ENCODE data around the gene AK5. TPM values are rescaled to one million over a fixed set of nuclear protein-coding genes. Genes with fewer than 3 reads are reported as not detected.

AK5 gene
- total RNA-seq, 1 donor from 2014 or later: 0.91 TPM

- TF ChIP-seq CTCF (IDR thresholded peaks at IDR 0.05; ENCODE audit: partially characterized antibody, unreplicated experiment): no peak
- Mint-ChIP-seq H3K9me3 (ENCODE audit: unreplicated experiment) (no peaks in the 10 kb centered on the region), H3K36me3 (ENCODE audit: unreplicated experiment) (no peaks in the 10 kb centered on the region), H3K4me1 (ENCODE audit: low read depth, unreplicated experiment) (peaks cover 2% of the 10 kb centered on the region), H3K27ac (ENCODE audit: unreplicated experiment) (no peak overlapping the region), H3K27me3 (ENCODE audit: unreplicated experiment) (peaks cover 8% of the 10 kb centered on the region), H3K4me3 (ENCODE audit: unreplicated experiment) (no peak overlapping the region)
- DNase-seq: no peak
Observed at GRCh38 chr1:77276941-77277340, 4.9 kb upstream of the AK5 start.

GRCh38 chr1:77279929-77280328 is 1.9 kb upstream of the AK5 start:
- H3K4me1 Mint-ChIP-seq (ENCODE audit: low read depth, unreplicated experiment): peaks cover 2% of the 10 kb centered on the region

GRCh38 chr1:77280962-77281361 is 857 bp upstream of the AK5 start:
- Mint-ChIP-seq H3K9me3 (ENCODE audit: unreplicated experiment) (no peaks in the 10 kb centered on the region), H3K36me3 (ENCODE audit: unreplicated experiment) (no peaks in the 10 kb centered on the region), H3K27ac (ENCODE audit: unreplicated experiment) (peak overlapping the region; percentile 39), H3K4me1 (ENCODE audit: low read depth, unreplicated experiment) (peaks cover 2% of the 10 kb centered on the region), H3K4me3 (ENCODE audit: unreplicated experiment) (peak overlapping the region; percentile 79), H3K27me3 (ENCODE audit: unreplicated experiment) (peaks cover 11% of the 10 kb centered on the region)
- TF ChIP-seq CTCF (IDR thresholded peaks at IDR 0.05; ENCODE audit: partially characterized antibody, unreplicated experiment): no peak
- DNase-seq: no peak

More at GRCh38 chr1:77279929-77280328, 1.9 kb upstream of the AK5 start:
- TF ChIP-seq CTCF (IDR thresholded peaks at IDR 0.05; ENCODE audit: partially characterized antibody, unreplicated experiment): no peak
- H3K36me3 Mint-ChIP-seq (ENCODE audit: unreplicated experiment): no peaks in the 10 kb centered on the region
- no peak overlapping the region for H3K27ac Mint-ChIP-seq (ENCODE audit: unreplicated experiment)
- H3K27me3 Mint-ChIP-seq (ENCODE audit: unreplicated experiment): peaks cover 8% of the 10 kb centered on the region
- H3K4me3 Mint-ChIP-seq (ENCODE audit: unreplicated experiment): no peak overlapping the region
- no peaks in the 10 kb centered on the region for H3K9me3 Mint-ChIP-seq (ENCODE audit: unreplicated experiment)
- no peak for DNase-seq

- DNase-seq: peak; percentile 38
- Mint-ChIP-seq H3K4me1 (ENCODE audit: low read depth, unreplicated experiment) (peaks cover 2% of the 10 kb centered on the region), H3K36me3 (ENCODE audit: unreplicated experiment) (no peaks in the 10 kb centered on the region), H3K4me3 (ENCODE audit: unreplicated experiment) (peak overlapping the region; percentile 80), H3K27ac (ENCODE audit: unreplicated experiment) (no peak overlapping the region), H3K27me3 (ENCODE audit: unreplicated experiment) (peaks cover 11% of the 10 kb centered on the region), H3K9me3 (ENCODE audit: unreplicated experiment) (no peaks in the 10 kb centered on the region)
- TF ChIP-seq CTCF (IDR thresholded peaks at IDR 0.05; ENCODE audit: partially characterized antibody, unreplicated experiment): no peak
Observed at GRCh38 chr1:77282187-77282865, 507 bp downstream of the AK5 start.

- Mint-ChIP-seq H3K27ac (ENCODE audit: unreplicated experiment) (no peak overlapping the region), H3K4me3 (ENCODE audit: unreplicated experiment) (peak overlapping the region; percentile 80), H3K4me1 (ENCODE audit: low read depth, unreplicated experiment) (peaks cover 2% of the 10 kb centered on the region), H3K36me3 (ENCODE audit: unreplicated experiment) (no peaks in the 10 kb centered on the region), H3K27me3 (ENCODE audit: unreplicated experiment) (peaks cover 12% of the 10 kb centered on the region), H3K9me3 (ENCODE audit: unreplicated experiment) (no peaks in the 10 kb centered on the region)
- no peak for TF ChIP-seq CTCF (IDR thresholded peaks at IDR 0.05; ENCODE audit: partially characterized antibody, unreplicated experiment)
- peak; percentile 31 for DNase-seq
Observed at GRCh38 chr1:77282866-77283539, 1.2 kb downstream of the AK5 start.

All from glutamatergic neuron (in vitro differentiated cells).